ENCODE measurements around the gene IGSF9. TPM values are rescaled to one million over a fixed set of nuclear protein-coding genes. Genes with fewer than 3 reads are reported as not detected.

The IGSF9 gene
- total and polyA plus RNA-seq, 2 of the 13 experiments (the other 11 are each of a cell fraction or from before 2014, with no cell fraction given), result 0.03 TPM; not detected in 1

GRCh38 chr1:159927211-159927848 lies 18.1 kb downstream of the IGSF9 start:
- POLR2A ChIA-PET, result no interaction called here

More at GRCh38 chr1:159927211-159927848, 18.1 kb downstream of the IGSF9 start:
- TF ChIP-seq ZNF512B (CRISPR knock-in tag; IDR thresholded peaks at IDR 0.05; ENCODE audit: borderline replicate concordance), result no peak
- TF ChIP-seq ZC3H4 (CRISPR knock-in tag; IDR thresholded peaks at IDR 0.05; ENCODE audit: borderline replicate concordance), result no peak
- no peak for TF ChIP-seq ZHX2 (IDR thresholded peaks at IDR 0.05; ENCODE audit: low read depth)
- no peak for TF ChIP-seq ZHX2 (CRISPR knock-in tag; IDR thresholded peaks at IDR 0.05; ENCODE audit: borderline replicate concordance)
- TF ChIP-seq ZC3H13 (CRISPR knock-in tag; IDR thresholded peaks at IDR 0.05), result no peak
- TF ChIP-seq MBD4 (IDR thresholded peaks at IDR 0.05; ENCODE audit: borderline replicate concordance, low read length), result no peak
- no peak for TF ChIP-seq ZNF275 (CRISPR knock-in tag; IDR thresholded peaks at IDR 0.05; ENCODE audit: borderline replicate concordance)
- no peak for TF ChIP-seq GATAD1 (CRISPR knock-in tag; IDR thresholded peaks at IDR 0.05)
- no peaks in the 10 kb centered on the region for H3K36me3 ChIP-seq (replicated peaks in 1 of 2; ENCODE audit: control insufficient read depth in 1 of 2, insufficient read depth in 2 of 2, low read length in 2 of 2)
- no peak overlapping the region for H3K9ac ChIP-seq (ENCODE audit: insufficient read depth, low read depth, low read length)
- CTCF ChIA-PET (ENCODE audit: low intra/inter-chr PET ratio, low total read pairs), result no interaction called here
- H3K4me2 ChIP-seq (ENCODE audit: low read depth, low read length), result no peak overlapping the region
- WGBS (ENCODE audit: low lambda C conversion rate), result 42% methylated on average over 15 of the region's 16 CpGs
- no TSS peak for BruUV-seq (replicated peaks)
- DNase-seq (ENCODE audit: low spot score), result no peak
- H2AFZ ChIP-seq (ENCODE audit: low read length), result no peak overlapping the region
- H3K27ac ChIP-seq (ENCODE audit: extremely low read length, insufficient read depth, low read length), result no peak overlapping the region
- no peak for FAIRE-seq
- in situ Hi-C loops (cut with HindIII; ENCODE audit: extremely low pct_ligation_motif_present, low pct_unique_long_range_greater_than_20kb) (no loop called here), intact Hi-C loops (cut with micrococcal nuclease; ENCODE audit: unreplicated experiment) (no loop called here)
- ATAC-seq, result no peak
- peaks cover 38% of the 10 kb centered on the region for H3K4me1 ChIP-seq (ENCODE audit: insufficient read depth, low read length)
- no peaks in the 10 kb centered on the region for H3K9me3 ChIP-seq (ENCODE audit: low read length)
- H4K20me1 ChIP-seq (ENCODE audit: insufficient read depth, low read length), result no peaks in the 10 kb centered on the region
- no peak overlapping the region for H3K4me3 ChIP-seq (replicated peaks in 1 of 3; ENCODE audit: insufficient read depth in 1 of 3, low read depth in 2 of 3, low read length in 3 of 3)
- peaks cover 5 to 38% of the 10 kb centered on the region in 2 experiments for H3K27me3 ChIP-seq (ENCODE audit: control insufficient read depth in 1 of 2, insufficient read depth in 2 of 2, low read length in 2 of 2)
- no peaks in the 10 kb centered on the region for H3K79me2 ChIP-seq (ENCODE audit: insufficient read depth, low read length)
